A549 (cell line): ENCODE data around the gene ZNF365.

ENCODE experiments used
- EP300 ChIP-seq, 2 experiments: fragments of >200 bp; sonication (Bioruptor Twin); formaldehyde crosslinking; IDR thresholded peaks; 2 replicates in 1 of 2; 3 replicates in 1 of 2; pipeline ENCODE4 v1.6.1; 2016 to 2017
- HDAC2 ChIP-seq: fragments of 200-600 bp; sonication (generic); IDR thresholded peaks from 2 replicates; pipeline ENCODE4 v1.6.1; 2016
- MAZ ChIP-seq: fragments of 150-350 bp; IDR thresholded peaks from 2 replicates; pipeline ENCODE4 v1.6.1; 2014; ENCODE audit warnings: antibody characterized with exemption, low read depth, low read length, borderline replicate concordance
- NFE2L2 ChIP-seq: fragments of 150-350 bp; conservative IDR thresholded peaks from 2 replicates; pipeline ENCODE4 v1.6.1; 2014; ENCODE audit warnings: low read length
- POLR2A ChIP-seq: IDR thresholded peaks from 2 replicates; pipeline ENCODE4 v1.6.1; 2012; ENCODE audit warnings: mild to moderate bottlenecking, low read length
- RAD21 ChIP-seq, 2 experiments: fragments of >200 bp in 1 of 2; sonication (Bioruptor Twin) in 1 of 2; formaldehyde crosslinking in 1 of 2; IDR thresholded peaks in 1 of 2; conservative IDR thresholded peaks in 1 of 2; 2 replicates in 1 of 2; 3 replicates in 1 of 2; pipeline ENCODE4 v1.6.1; 2012 to 2018; ENCODE audit warnings: inconsistent platforms in 1 of 2
- TF ChIP-seq, protein P1 (sequence below): fragments of >200 bp; sonication (Bioruptor Twin); formaldehyde crosslinking; IDR thresholded peaks from 3 replicates; pipeline ENCODE4 v1.5.1; 2016

DNA sequence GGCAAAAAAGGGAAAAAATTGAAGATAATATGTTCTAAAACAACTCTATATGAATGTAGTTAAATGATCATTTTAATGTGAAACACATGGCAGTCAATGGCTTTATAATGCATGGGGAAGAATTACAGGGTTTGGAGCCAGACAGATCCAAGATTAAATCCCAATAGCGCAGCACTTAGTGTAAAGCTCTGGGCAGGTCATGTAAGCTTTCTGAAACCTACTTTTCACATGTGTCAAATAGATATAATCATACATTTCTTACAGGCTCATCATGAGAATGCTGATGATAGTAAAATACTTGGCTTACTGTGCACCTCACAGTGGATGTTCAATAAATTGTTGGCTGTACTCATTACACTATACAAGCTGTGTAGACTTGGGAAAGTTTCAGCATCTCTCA lies 48.0 kb upstream of the ZNF365 start:
- TF ChIP-seq, protein P1, sequence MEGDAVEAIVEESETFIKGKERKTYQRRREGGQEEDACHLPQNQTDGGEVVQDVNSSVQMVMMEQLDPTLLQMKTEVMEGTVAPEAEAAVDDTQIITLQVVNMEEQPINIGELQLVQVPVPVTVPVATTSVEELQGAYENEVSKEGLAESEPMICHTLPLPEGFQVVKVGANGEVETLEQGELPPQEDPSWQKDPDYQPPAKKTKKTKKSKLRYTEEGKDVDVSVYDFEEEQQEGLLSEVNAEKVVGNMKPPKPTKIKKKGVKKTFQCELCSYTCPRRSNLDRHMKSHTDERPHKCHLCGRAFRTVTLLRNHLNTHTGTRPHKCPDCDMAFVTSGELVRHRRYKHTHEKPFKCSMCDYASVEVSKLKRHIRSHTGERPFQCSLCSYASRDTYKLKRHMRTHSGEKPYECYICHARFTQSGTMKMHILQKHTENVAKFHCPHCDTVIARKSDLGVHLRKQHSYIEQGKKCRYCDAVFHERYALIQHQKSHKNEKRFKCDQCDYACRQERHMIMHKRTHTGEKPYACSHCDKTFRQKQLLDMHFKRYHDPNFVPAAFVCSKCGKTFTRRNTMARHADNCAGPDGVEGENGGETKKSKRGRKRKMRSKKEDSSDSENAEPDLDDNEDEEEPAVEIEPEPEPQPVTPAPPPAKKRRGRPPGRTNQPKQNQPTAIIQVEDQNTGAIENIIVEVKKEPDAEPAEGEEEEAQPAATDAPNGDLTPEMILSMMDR: no peak
- TF ChIP-seq POLR2A (no peak), NFE2L2 (no peak), EP300 (IDR thresholded peaks at IDR 0.05) (no peak), RAD21 (conservative IDR thresholded peaks at IDR 0.05 in 1 of 2, IDR thresholded peaks at IDR 0.05 in 1 of 2) (no peak), HDAC2 (no peak), MAZ (no peak)
